H1 (cell line): ENCODE measurements around the gene GTF2H3. TPM values are rescaled to one million over a fixed set of nuclear protein-coding genes. Genes with fewer than 3 reads are reported as not detected.

Source experiments
- CBX8 ChIP-seq: fragments of 300-800, 300-1000 bp; sonication (generic); IDR thresholded peaks from 2 replicates; pipeline ENCODE4 v1.7.1; 2016; ENCODE audit warnings: low read depth, low read length, borderline replicate concordance
- GTF2F1 ChIP-seq: IDR thresholded peaks from 2 replicates; pipeline ENCODE4 v1.6.1; 2012; ENCODE audit warnings: low read depth, low read length, improper control_type of control experiment, borderline replicate concordance
- JUND ChIP-seq: IDR thresholded peaks from 2 replicates; pipeline ENCODE4 v1.6.1; 2011; ENCODE audit warnings: mild to moderate bottlenecking, improper control_type of control experiment, low read length
- MAFK ChIP-seq: IDR thresholded peaks from 2 replicates; pipeline ENCODE4 v1.6.1; 2012; ENCODE audit warnings: low read depth, mild to moderate bottlenecking, improper control_type of control experiment, low read length
- NANOG ChIP-seq: IDR thresholded peaks from 2 replicates; pipeline ENCODE4 v1.6.1; 2011; ENCODE audit warnings: low read length, low read depth, mild to moderate bottlenecking, inconsistent platforms; ENCODE audit not compliant: insufficient read depth, poor library complexity, severe bottlenecking
- SAP30 ChIP-seq: fragments of 300-600 bp; sonication (generic); IDR thresholded peaks from 2 replicates; pipeline ENCODE4 v1.7.1; 2012; ENCODE audit warnings: low read length, moderate library complexity, mild to moderate bottlenecking, inconsistent platforms; ENCODE audit not compliant: insufficient read depth, insufficient replicate concordance
- TAF1 ChIP-seq: IDR thresholded peaks from 2 replicates; pipeline ENCODE4 v1.6.1; 2011; ENCODE audit warnings: mild to moderate bottlenecking, low read depth, low read length
- polyA plus RNA-seq, 7 experiments: library from polyadenylated mRNA; depleted of rRNA in 3 of 7; stranded (reverse) in 5 of 7; unstranded in 2 of 7; fragments of >200 nt in 5 of 7; fragments of 200-250 nt in 2 of 7; gene quantifications; 1 replicate in 5 of 7; 2 replicates in 1 of 7; 4 replicates in 1 of 7; pipeline versions ENCODE4 v1.2.1 to v1.2.3, GENCODE V29; 2011 to 2013; ENCODE audit warnings: missing spikeins in 2 of 7, mixed read lengths in 2 of 7
- total RNA-seq: library from RNA; stranded (reverse); fragmentation: NEBNext Ultra II Directional; extraction: Animal tissue kit (Norgen Biotek cat#: 25700); gene quantifications from 2 replicates; pipeline ENCODE4 v1.2.1, GENCODE V29; 2021
- TF ChIP-seq, protein P1 (sequence below): fragments of 300-600 bp; sonication (generic); IDR thresholded peaks from 2 replicates; pipeline ENCODE4 v1.7.1; 2012; ENCODE audit warnings: low read length, moderate library complexity, mild to moderate bottlenecking, inconsistent platforms; ENCODE audit not compliant: insufficient replicate concordance
- TF ChIP-seq, protein P2 (sequence below): IDR thresholded peaks from 2 replicates; pipeline ENCODE4 v1.6.1; 2012; ENCODE audit warnings: inconsistent platforms

Gene GTF2H3
- total and polyA plus RNA-seq, 2 of the 8 experiments (the other 6 are each of a cell fraction or from before 2014, with no cell fraction given): 21.0 to 32.1 TPM

DNA sequence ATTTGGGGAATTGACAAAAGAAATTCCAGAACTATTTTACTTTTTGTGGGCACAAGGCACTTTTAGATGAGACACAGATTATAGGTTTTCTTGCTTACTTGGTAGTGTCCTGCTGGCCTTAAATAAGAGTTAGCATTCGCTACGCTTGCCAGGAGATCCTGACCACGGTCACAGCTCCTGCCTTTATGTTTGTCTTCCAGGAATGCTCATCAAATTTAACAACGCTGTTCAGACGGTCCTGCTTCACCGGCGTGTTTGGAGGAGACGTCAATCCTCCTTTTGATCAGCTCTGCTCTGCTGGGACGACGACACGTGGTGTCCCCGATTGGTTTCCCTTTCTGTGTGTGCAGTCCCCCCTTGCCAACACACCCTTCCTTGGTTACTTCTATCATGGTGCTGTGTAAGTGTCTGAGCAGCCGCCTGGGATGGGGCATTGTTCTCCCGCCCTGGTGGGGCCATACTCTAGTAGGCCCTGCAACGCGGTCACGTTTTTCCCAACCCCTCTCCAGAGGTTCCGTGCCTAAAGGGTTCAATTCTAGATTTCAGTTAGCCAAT lies 53.1 kb downstream of the GTF2H3 start (continued):
- TF ChIP-seq, protein P1, sequence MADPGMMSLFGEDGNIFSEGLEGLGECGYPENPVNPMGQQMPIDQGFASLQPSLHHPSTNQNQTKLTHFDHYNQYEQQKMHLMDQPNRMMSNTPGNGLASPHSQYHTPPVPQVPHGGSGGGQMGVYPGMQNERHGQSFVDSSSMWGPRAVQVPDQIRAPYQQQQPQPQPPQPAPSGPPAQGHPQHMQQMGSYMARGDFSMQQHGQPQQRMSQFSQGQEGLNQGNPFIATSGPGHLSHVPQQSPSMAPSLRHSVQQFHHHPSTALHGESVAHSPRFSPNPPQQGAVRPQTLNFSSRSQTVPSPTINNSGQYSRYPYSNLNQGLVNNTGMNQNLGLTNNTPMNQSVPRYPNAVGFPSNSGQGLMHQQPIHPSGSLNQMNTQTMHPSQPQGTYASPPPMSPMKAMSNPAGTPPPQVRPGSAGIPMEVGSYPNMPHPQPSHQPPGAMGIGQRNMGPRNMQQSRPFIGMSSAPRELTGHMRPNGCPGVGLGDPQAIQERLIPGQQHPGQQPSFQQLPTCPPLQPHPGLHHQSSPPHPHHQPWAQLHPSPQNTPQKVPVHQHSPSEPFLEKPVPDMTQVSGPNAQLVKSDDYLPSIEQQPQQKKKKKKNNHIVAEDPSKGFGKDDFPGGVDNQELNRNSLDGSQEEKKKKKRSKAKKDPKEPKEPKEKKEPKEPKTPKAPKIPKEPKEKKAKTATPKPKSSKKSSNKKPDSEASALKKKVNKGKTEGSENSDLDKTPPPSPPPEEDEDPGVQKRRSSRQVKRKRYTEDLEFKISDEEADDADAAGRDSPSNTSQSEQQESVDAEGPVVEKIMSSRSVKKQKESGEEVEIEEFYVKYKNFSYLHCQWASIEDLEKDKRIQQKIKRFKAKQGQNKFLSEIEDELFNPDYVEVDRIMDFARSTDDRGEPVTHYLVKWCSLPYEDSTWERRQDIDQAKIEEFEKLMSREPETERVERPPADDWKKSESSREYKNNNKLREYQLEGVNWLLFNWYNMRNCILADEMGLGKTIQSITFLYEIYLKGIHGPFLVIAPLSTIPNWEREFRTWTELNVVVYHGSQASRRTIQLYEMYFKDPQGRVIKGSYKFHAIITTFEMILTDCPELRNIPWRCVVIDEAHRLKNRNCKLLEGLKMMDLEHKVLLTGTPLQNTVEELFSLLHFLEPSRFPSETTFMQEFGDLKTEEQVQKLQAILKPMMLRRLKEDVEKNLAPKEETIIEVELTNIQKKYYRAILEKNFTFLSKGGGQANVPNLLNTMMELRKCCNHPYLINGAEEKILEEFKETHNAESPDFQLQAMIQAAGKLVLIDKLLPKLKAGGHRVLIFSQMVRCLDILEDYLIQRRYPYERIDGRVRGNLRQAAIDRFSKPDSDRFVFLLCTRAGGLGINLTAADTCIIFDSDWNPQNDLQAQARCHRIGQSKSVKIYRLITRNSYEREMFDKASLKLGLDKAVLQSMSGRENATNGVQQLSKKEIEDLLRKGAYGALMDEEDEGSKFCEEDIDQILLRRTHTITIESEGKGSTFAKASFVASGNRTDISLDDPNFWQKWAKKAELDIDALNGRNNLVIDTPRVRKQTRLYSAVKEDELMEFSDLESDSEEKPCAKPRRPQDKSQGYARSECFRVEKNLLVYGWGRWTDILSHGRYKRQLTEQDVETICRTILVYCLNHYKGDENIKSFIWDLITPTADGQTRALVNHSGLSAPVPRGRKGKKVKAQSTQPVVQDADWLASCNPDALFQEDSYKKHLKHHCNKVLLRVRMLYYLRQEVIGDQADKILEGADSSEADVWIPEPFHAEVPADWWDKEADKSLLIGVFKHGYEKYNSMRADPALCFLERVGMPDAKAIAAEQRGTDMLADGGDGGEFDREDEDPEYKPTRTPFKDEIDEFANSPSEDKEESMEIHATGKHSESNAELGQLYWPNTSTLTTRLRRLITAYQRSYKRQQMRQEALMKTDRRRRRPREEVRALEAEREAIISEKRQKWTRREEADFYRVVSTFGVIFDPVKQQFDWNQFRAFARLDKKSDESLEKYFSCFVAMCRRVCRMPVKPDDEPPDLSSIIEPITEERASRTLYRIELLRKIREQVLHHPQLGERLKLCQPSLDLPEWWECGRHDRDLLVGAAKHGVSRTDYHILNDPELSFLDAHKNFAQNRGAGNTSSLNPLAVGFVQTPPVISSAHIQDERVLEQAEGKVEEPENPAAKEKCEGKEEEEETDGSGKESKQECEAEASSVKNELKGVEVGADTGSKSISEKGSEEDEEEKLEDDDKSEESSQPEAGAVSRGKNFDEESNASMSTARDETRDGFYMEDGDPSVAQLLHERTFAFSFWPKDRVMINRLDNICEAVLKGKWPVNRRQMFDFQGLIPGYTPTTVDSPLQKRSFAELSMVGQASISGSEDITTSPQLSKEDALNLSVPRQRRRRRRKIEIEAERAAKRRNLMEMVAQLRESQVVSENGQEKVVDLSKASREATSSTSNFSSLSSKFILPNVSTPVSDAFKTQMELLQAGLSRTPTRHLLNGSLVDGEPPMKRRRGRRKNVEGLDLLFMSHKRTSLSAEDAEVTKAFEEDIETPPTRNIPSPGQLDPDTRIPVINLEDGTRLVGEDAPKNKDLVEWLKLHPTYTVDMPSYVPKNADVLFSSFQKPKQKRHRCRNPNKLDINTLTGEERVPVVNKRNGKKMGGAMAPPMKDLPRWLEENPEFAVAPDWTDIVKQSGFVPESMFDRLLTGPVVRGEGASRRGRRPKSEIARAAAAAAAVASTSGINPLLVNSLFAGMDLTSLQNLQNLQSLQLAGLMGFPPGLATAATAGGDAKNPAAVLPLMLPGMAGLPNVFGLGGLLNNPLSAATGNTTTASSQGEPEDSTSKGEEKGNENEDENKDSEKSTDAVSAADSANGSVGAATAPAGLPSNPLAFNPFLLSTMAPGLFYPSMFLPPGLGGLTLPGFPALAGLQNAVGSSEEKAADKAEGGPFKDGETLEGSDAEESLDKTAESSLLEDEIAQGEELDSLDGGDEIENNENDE: no peak
- no peak for TF ChIP-seq MAFK
- TF ChIP-seq CBX8: no peak
- TF ChIP-seq, protein P2, sequence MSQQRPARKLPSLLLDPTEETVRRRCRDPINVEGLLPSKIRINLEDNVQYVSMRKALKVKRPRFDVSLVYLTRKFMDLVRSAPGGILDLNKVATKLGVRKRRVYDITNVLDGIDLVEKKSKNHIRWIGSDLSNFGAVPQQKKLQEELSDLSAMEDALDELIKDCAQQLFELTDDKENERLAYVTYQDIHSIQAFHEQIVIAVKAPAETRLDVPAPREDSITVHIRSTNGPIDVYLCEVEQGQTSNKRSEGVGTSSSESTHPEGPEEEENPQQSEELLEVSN: no peak
- no peak for TF ChIP-seq TAF1
- no peak for TF ChIP-seq NANOG
- no peak for TF ChIP-seq JUND
- TF ChIP-seq GTF2F1: no peak
- TF ChIP-seq SAP30: no peak
- TF ChIP-seq, all 59 proteins: peak for 0
